GM12878 (cell line): ENCODE measurements around the gene SCYGR3. TPM values are rescaled to one million over a fixed set of nuclear protein-coding genes. Genes with fewer than 3 reads are reported as not detected.

Experiments used
- ATAC-seq: fragments of 200-7000 bp; cut with Tn5 transposase; 3 replicates; pipeline ENCODE4 v1.9.1; 2020; ENCODE audit warnings: mild to moderate bottlenecking, moderate library complexity
- BruUV-seq: library from RNA; stranded (reverse); fragments of 400-500 nt; replicated peaks from 2 replicates; lab custom pipeline; 2021; lab: Mats Ljungman, UMichigan
- CTCF ChIA-PET: fragments of 300-600 bp; sonication (Branson Sonifier 250); formaldehyde crosslinking; extraction: SDS; loops from one replicate; lab custom pipeline; 2021; ENCODE audit warnings: inconsistent platforms; lab: Yijun Ruan, JAX
- POLR2A ChIA-PET: fragments of 350-600 bp; formaldehyde crosslinking; extraction: SDS; loops from one replicate; lab custom pipeline; 2021; ENCODE audit warnings: inconsistent platforms; lab: Charles Lee
- RAD21 ChIA-PET: fragments of 300-600 bp; sonication (Branson Sonifier 250); formaldehyde crosslinking; loops from one replicate; lab custom pipeline; 2023; ENCODE audit warnings: antibody characterized with exemption; ENCODE audit not compliant: unreplicated experiment; lab: Charles Lee
- SMC1A ChIA-PET: fragments of 300-600 bp; sonication (Branson Sonifier 250); formaldehyde crosslinking; loops from one replicate; lab custom pipeline; 2023; ENCODE audit not compliant: unreplicated experiment, uncharacterized antibody; lab: Charles Lee
- DNase-seq: peaks from one replicate; pipeline ENCODE4 v3.0.0-alpha.2; 2011; ENCODE audit warnings: low read depth, low spot score
- FAIRE-seq: peaks from 3 replicates; lab custom pipeline; 2011; peaks lifted over from hg19 to GRCh38; lab: Jason Lieb, UNC
- H2AFZ ChIP-seq: 2 replicates; pipeline ENCODE4 v1.6.0; 2011; ENCODE audit warnings: low read depth, low read length, control low read depth; ENCODE audit not compliant: control insufficient read depth
- H3K27ac ChIP-seq: 2 replicates; pipeline ENCODE4 v1.5.1; 2011; ENCODE audit warnings: control low read depth; ENCODE audit not compliant: control insufficient read depth, insufficient read depth
- H3K27me3 ChIP-seq, 2 experiments: replicated peaks in 1 of 2; 2 replicates each; pipeline versions ENCODE4 v1.6.0 to v1.6.1; 2011; ENCODE audit warnings: low read length in 1 of 2; ENCODE audit not compliant: control insufficient read depth in 2 of 2, insufficient read depth in 2 of 2
- H3K36me3 ChIP-seq, 2 experiments: 2 replicates each; pipeline ENCODE4 v1.5.1; 2011; ENCODE audit warnings: low read length in 1 of 2; ENCODE audit not compliant: control insufficient read depth in 2 of 2, insufficient read depth in 2 of 2
- H3K4me1 ChIP-seq: 2 replicates; pipeline ENCODE4 v1.6.1; 2011; ENCODE audit warnings: mild to moderate bottlenecking, low read length, moderate library complexity, mixed read lengths; ENCODE audit not compliant: control insufficient read depth, insufficient read depth
- H3K4me2 ChIP-seq: 2 replicates; pipeline ENCODE4 v1.6.0; 2011; ENCODE audit warnings: control low read depth; ENCODE audit not compliant: control insufficient read depth, insufficient read depth
- H3K4me3 ChIP-seq: fragments of 200-600 bp; sonication (generic); 2 replicates; pipeline ENCODE4 v1.5.1; 2016
- H3K79me2 ChIP-seq: 2 replicates; pipeline ENCODE4 v1.6.0; 2011; ENCODE audit warnings: low read length; ENCODE audit not compliant: control insufficient read depth, insufficient read depth
- H3K9ac ChIP-seq: 2 replicates; pipeline ENCODE4 v1.8.0; 2011; ENCODE audit warnings: low read length, control low read depth, mixed read lengths; ENCODE audit not compliant: control insufficient read depth, insufficient read depth
- H3K9me3 ChIP-seq: replicated peaks from 3 replicates; pipeline ENCODE4 v1.5.1; 2011; ENCODE audit warnings: mild to moderate bottlenecking, low read length; ENCODE audit not compliant: control insufficient read depth, insufficient read depth
- H4K20me1 ChIP-seq: 2 replicates; pipeline ENCODE4 v1.6.0; 2011; ENCODE audit not compliant: control insufficient read depth, insufficient read depth
- CBX5 ChIP-seq: sonication (generic); IDR thresholded peaks from 2 replicates; pipeline ENCODE4 v1.6.1; 2016; ENCODE audit warnings: low read depth, moderate library complexity, mild to moderate bottlenecking, inconsistent platforms
- CREB1 ChIP-seq: IDR thresholded peaks from 2 replicates; pipeline ENCODE4 v1.6.1; 2012; ENCODE audit warnings: low read depth, mild to moderate bottlenecking, inconsistent platforms
- HCFC1 ChIP-seq: fragments of 150-350 bp; IDR thresholded peaks from 2 replicates; pipeline ENCODE4 v1.6.1; 2014; ENCODE audit warnings: low read length
- JUNB ChIP-seq: IDR thresholded peaks from 2 replicates; pipeline ENCODE4 v1.6.1; 2016; ENCODE audit warnings: antibody characterized with exemption, mild to moderate bottlenecking
- MEF2A ChIP-seq: IDR thresholded peaks from 2 replicates; pipeline ENCODE4 v1.6.1; 2011; ENCODE audit warnings: low read depth, mild to moderate bottlenecking, low read length, moderate library complexity; ENCODE audit not compliant: insufficient read depth
- RBBP5 ChIP-seq: fragments of 200-600 bp; sonication (generic); conservative IDR thresholded peaks from 2 replicates; pipeline ENCODE4 v1.6.1; 2016
- SMAD5 ChIP-seq: IDR thresholded peaks from 2 replicates; pipeline ENCODE4 v1.6.1; 2016; ENCODE audit warnings: antibody characterized with exemption, low read depth
- TCF7 ChIP-seq: IDR thresholded peaks from 2 replicates; pipeline ENCODE4 v1.6.1; 2014; ENCODE audit warnings: antibody characterized with exemption, borderline replicate concordance
- WGBS: methylation state at CpG from one replicate; pipeline ENCODE4 v1.1.6; 2016; ENCODE audit warnings: low lambda C conversion rate; ENCODE audit not compliant: insufficient replicate concordance, insufficient coverage; ENCODE audit errors: missing lambda C conversion rate; 5-methylcytosine and 5-hydroxymethylcytosine counted together
- in situ Hi-C: fragments of 300-500 bp; cut with MboI; formaldehyde crosslinking; loops from 9 replicates; pipeline ENCODE4 v1.14.3; 2018; ENCODE audit warnings: mixed read lengths
- intact Hi-C: fragments of 100-400 bp; cut with micrococcal nuclease; formaldehyde crosslinking; loops from one replicate; pipeline ENCODE4 v1.14.2; 2022; ENCODE audit not compliant: unreplicated experiment
- polyA plus RNA-seq, 11 experiments: library from polyadenylated mRNA; depleted of rRNA in 4 of 11; unstranded in 6 of 11; stranded (reverse) in 5 of 11; fragments of >200 nt; fragmentation: Nextera tagmentation in 4 of 11; fragmentation: Illumina TruSeq in 1 of 11; extraction: Ambion mirVana in 4 of 11; extraction: Trizol in 1 of 11; gene quantifications; 1 replicate in 1 of 11; 2 replicates in 10 of 11; pipeline versions ENCODE4 v1.2.1 to v1.2.3, GENCODE V29; 2011 to 2016; ENCODE audit warnings: inconsistent platforms in 2 of 11, missing spikeins in 2 of 11, low read depth in 1 of 11
- total RNA-seq, 4 experiments: library from RNA; depleted of rRNA in 3 of 4; stranded (reverse); fragments of >200 nt in 3 of 4; fragmentation: Illumina TruSeq in 1 of 4; extraction: Trizol in 1 of 4; gene quantifications; 2 replicates each; pipeline versions ENCODE4 v1.2.1 to v1.2.3, GENCODE V29; 2013 to 2021
- TF ChIP-seq, protein P1 (sequence below): fragments of 450-650 bp; IDR thresholded peaks from 2 replicates; pipeline ENCODE4 v1.6.1; 2017; ENCODE audit warnings: antibody characterized with exemption, mild to moderate bottlenecking, moderate library complexity

The SCYGR3 gene
- total and polyA plus RNA-seq, 10 of the 15 experiments (the other 5 are each of a cell fraction or from before 2014, with no cell fraction given), result not detected

DNA sequence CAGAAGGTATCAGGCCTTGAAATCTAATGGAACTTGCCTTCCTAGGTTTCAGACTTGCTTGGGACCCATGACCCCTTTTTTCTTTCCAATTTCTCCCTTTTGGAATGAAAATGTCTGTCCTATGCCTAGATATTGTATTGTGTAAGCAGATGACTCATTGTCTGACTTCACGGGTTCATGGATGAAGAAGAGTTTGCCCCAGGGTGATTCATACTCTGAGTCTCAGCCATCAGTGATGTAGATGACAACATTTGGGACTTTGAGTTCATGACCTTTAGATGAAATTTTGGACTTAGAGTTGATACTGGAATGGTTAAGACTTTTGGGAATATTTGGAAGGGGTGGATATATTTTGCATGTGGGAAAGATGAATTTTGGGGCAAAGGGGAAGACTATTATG, 40.8 kb upstream of the SCYGR3 start:
- Histone ChIP-seq H3K27me3 (no peaks in the 10 kb centered on the region), H3K36me3 (no peaks in the 10 kb centered on the region), H3K4me1 (no peaks in the 10 kb centered on the region), H3K9ac (no peak overlapping the region), H4K20me1 (no peaks in the 10 kb centered on the region; the same call in 1 of the 2 replicates), H3K9me3 (no peaks in the 10 kb centered on the region), H3K4me2 (no peak overlapping the region), H2AFZ (no peak overlapping the region), H3K4me3 (no peak overlapping the region), H3K79me2 (no peaks in the 10 kb centered on the region), H3K27ac (no peak overlapping the region)
- no peak for FAIRE-seq
- POLR2A ChIA-PET, result no interaction called here
- no peak for DNase-seq
- CTCF ChIA-PET, result interaction anchor here (3.8 to 5.4 kb wide), 2 partner anchors 112 to 206 kb away, joined by 69 to 134 read pairs; no protein-coding TSS in a partner anchor
- SMC1A ChIA-PET, result no interaction called here
- RAD21 ChIA-PET, result no interaction called here
- in situ Hi-C loops, result no loop called here
- peak; percentile 58 for TF ChIP-seq JUNB
- no peak for TF ChIP-seq RBBP5
- 0 out of 2 replicates have a peak, but pooled peaks have one; percentile 16 for TF ChIP-seq CREB1
- TF ChIP-seq, all 136 proteins: peak for 2
- intact Hi-C loops, result loop anchor here (10.0 kb wide), 1 partner anchor 531 kb away; no protein-coding TSS in a partner anchor
- peak; percentile 53 for ATAC-seq
- BruUV-seq, result no TSS peak
- 0% methylated on average over 1 of the region's 1 CpG for WGBS

DNA sequence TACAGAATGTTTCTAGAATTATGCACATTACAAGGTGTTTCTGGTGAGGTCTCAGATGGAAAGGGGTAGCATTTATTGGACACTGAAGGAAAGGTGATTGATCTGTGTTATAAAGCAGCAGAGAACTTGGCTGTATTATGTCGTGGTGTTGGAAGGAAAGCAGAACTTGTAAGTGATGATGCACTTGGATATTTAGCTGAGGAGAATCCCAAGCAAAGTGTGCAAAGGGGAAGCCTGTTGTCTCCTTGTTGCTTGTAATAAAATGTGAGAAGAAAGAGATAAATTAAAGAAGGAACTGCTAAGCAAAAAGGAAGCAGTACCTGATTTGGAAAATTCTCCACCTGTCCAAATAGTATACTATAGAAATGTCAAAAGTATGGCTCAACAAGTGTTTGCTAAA, 39.8 kb upstream of the SCYGR3 start:
- no peak overlapping the region for H3K4me2 ChIP-seq
- ChIA-PET RAD21 (interaction anchor here (0.7 kb wide), 1 partner anchor 113 kb away, joined by 3 read pairs; no protein-coding TSS in a partner anchor), SMC1A (interaction anchor here (0.5 kb wide), 1 partner anchor 248 kb away, joined by 3 read pairs; no protein-coding TSS in a partner anchor), CTCF (interaction anchor here (0.7 kb wide), 1 partner anchor 955 kb away, joined by 3 read pairs; no protein-coding TSS in a partner anchor), POLR2A (no interaction called here)
- DNase-seq, result no peak
- H3K27me3 ChIP-seq, result 0 out of 4 replicates have a peak, but pooled peaks cover 0 to 3% of the 10 kb centered on the region in 2 experiments
- no peak overlapping the region for H3K9ac ChIP-seq
- BruUV-seq, result no TSS peak
- H3K9me3 ChIP-seq, result no peaks in the 10 kb centered on the region
- H3K27ac ChIP-seq, result no peak overlapping the region
- 0% methylated on average over 1 of the region's 1 CpG for WGBS
- H3K4me1 ChIP-seq, result no peaks in the 10 kb centered on the region
- intact Hi-C loops (loop anchor here (10.0 kb wide), 1 partner anchor 530 kb away; no protein-coding TSS in a partner anchor), in situ Hi-C loops (no loop called here)
- H3K4me3 ChIP-seq, result no peak overlapping the region
- FAIRE-seq, result no peak
- TF ChIP-seq SMAD5 (no peak), TCF7 (no peak), MEF2A (no peak), HCFC1 (no peak), CBX5 (no peak)
- TF ChIP-seq, protein P1, sequence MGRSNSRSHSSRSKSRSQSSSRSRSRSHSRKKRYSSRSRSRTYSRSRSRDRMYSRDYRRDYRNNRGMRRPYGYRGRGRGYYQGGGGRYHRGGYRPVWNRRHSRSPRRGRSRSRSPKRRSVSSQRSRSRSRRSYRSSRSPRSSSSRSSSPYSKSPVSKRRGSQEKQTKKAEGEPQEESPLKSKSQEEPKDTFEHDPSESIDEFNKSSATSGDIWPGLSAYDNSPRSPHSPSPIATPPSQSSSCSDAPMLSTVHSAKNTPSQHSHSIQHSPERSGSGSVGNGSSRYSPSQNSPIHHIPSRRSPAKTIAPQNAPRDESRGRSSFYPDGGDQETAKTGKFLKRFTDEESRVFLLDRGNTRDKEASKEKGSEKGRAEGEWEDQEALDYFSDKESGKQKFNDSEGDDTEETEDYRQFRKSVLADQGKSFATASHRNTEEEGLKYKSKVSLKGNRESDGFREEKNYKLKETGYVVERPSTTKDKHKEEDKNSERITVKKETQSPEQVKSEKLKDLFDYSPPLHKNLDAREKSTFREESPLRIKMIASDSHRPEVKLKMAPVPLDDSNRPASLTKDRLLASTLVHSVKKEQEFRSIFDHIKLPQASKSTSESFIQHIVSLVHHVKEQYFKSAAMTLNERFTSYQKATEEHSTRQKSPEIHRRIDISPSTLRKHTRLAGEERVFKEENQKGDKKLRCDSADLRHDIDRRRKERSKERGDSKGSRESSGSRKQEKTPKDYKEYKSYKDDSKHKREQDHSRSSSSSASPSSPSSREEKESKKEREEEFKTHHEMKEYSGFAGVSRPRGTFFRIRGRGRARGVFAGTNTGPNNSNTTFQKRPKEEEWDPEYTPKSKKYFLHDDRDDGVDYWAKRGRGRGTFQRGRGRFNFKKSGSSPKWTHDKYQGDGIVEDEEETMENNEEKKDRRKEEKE, result no peak
- H3K79me2 ChIP-seq, result no peaks in the 10 kb centered on the region
- no peaks in the 10 kb centered on the region for H3K36me3 ChIP-seq
- ATAC-seq, result no peak
- H2AFZ ChIP-seq, result no peak overlapping the region
- no peaks in the 10 kb centered on the region; the same call in 1 of the 2 replicates for H4K20me1 ChIP-seq
